DMS 273 treated with DMSO at 0.1 percent for 48 hours (cell line): ENCODE data around the gene MRPL14.

Experiments used
- DNase-seq: peaks from one replicate; lab custom pipeline; 2025; lab: John Stamatoyannopoulos, UW

The MRPL14 gene

GRCh38 chr6:44122801-44123200, 4.5 kb downstream of the MRPL14 start:
- no peak for DNase-seq

DNA sequence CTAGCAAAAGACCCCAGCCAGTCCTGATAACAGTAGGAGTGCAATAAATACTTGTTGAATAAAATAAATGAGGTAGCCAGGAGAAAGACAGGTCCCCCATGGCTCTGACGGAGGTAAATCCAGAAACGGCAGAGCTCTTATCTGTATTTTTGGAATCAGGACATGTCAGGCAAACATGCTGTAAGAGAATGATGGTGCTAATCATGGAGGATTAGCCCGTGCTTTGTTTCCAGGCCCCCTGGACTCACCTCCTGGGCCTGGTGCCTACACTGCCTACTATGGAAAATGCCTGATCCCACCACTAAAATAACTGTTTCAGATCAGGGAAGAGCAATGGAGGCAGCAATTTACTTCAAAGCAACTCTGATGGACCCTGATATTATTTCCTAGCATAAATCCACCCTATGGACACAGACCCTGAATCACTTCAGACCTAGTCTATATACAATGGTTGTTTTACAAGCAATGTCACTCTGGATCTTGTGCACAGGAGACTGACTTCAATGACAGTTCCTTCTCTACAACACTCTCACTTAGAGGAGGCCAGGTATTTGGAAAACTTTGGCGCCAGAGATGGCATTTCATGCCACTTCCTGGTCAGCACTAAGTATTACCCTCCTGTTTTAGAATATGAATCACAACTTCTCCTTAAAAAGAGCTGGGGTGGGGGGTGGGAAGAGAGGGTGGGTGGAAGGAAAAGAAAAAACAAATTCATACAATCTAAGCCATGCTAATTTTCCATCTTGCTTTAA, 6.4 kb downstream of the MRPL14 start:
- no peak for DNase-seq

- DNase-seq = no peak
These were observed 7.5 kb downstream of the MRPL14 start for GRCh38 chr6:44119704-44120262.

- no peak for DNase-seq
These were observed 9.7 kb downstream of the MRPL14 start for GRCh38 chr6:44117397-44118128.

GRCh38 chr6:44116641-44117382, 10.4 kb downstream of the MRPL14 start:
- DNase-seq = no peak

DNA sequence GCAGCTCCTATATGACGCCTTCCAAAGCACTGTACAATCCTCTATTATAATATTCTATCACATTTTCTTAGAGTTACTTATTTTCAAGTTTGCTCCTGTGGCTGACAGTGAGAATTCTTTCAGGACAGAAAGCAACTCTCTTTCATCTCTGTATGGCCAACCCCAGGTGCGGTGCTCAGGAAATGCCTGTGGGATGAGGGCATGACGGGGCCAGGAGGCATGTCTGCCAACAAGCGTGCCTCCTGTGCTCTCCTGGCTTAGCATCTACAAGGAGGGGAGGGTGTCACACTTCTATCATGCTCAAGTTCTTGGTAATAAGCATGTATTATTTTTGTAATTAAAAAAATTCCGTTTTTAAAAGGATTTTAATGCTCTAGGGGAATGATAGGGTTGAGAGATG, 11.4 kb downstream of the MRPL14 start:
- DNase-seq = no peak

GRCh38 chr6:44113414-44113813, 13.8 kb downstream of the MRPL14 start:
- DNase-seq = no peak

DNA sequence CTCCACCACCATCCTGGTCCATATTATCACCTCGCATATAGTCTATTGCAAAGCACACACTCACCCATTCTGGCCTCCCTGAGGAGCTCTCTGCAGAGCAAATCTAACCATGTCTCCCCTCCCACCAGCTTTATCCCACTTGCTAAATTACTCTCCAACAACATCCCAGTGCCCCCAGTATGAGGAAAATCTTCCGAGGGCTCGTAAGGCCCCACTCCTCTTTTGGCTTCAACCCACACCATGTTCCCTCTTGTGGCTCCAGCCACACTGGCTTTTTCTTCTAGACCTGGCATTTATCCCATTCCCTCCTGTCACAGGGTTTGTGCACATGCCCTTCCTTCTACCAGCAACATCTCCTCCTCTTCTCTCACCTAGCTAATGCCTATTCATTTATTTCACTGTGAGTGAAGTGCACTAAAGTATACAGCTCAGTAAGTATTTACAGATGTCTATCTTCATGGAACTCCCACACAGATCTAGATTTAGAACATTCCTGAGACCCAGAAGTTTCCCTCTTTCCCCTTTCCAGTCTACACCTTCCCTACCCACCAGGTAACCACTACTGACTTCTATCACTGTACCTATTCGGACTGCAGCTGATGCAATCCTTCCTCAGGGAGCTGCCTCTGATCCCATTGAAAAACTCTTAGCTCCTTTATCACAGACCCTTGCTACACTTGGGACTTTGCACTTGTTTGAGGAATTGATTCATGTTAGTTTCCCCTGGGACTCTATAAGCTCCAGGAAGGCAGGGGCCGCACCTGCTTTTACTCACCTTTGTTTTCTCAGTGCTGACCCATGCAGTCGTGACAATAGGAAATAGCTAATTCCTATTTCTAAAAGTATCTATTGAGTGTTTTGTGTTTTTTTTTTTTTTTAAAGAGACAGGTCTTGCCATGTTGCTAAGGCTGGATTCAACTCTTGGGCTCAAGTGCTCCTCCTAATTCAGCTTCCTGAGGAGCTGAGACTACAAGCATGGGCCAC, 15.5 kb downstream of the MRPL14 start:
- no peak for DNase-seq

- DNase-seq = no peak
These were observed 16.3 kb downstream of the MRPL14 start for GRCh38 chr6:44110966-44111365.

DNA sequence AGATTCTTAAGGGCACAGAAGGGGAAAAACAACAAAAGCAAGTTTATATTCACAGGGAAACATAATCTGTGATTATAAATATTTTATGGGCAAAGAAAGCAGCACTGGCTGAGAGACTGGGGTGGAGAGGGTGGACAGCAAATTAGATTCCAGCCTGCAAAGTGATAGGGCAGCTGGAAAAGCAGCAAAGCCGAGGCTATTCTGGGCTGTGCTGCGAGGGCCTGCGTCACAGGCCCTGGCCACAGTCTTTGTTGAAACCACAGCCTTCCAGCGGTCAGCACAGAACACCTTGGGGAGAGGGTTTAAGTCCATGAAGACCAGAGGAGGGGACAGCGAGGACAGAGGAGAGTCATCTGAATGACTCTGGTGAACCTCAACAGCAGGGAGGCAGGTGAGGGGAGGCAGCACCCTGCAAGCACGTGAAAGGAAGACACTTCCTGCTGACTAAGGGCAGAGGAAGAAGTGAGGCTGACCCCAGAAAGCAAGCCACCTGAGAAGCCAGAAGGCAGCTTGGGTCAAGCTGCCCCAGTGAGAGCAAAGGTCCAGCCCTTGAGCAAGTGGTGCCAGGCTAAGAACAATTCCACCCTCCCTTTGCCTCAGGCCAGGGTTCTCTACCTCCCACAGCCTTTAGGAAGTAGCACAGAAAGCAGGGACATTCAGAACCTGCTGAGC, 17.1 kb downstream of the MRPL14 start:
- DNase-seq = no peak

GRCh38 chr6:44109212-44109611, 18.0 kb downstream of the MRPL14 start:
- no peak for DNase-seq

DNA sequence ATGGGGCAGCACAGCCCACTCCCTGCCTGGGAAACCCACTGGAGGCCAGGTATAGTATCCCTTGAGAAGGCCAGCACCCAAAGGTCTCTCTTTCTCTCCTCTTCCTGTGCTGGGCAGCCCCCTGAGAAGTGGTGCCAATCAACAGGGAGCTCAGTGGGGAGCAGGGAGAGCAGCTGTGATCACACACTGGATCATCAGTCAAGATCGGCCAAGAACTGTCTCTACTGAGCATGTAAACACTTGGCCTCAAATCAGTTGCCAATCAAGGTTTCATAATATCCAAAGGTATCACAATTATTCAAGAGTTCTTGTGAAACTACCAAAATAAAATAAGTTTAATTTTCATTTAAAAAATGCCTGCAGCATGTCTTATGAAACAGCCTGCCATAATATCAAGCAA, 18.8 kb downstream of the MRPL14 start:
- DNase-seq = no peak

- DNase-seq = no peak
These were observed 20.2 kb downstream of the MRPL14 start for GRCh38 chr6:44107017-44107416.

DNA sequence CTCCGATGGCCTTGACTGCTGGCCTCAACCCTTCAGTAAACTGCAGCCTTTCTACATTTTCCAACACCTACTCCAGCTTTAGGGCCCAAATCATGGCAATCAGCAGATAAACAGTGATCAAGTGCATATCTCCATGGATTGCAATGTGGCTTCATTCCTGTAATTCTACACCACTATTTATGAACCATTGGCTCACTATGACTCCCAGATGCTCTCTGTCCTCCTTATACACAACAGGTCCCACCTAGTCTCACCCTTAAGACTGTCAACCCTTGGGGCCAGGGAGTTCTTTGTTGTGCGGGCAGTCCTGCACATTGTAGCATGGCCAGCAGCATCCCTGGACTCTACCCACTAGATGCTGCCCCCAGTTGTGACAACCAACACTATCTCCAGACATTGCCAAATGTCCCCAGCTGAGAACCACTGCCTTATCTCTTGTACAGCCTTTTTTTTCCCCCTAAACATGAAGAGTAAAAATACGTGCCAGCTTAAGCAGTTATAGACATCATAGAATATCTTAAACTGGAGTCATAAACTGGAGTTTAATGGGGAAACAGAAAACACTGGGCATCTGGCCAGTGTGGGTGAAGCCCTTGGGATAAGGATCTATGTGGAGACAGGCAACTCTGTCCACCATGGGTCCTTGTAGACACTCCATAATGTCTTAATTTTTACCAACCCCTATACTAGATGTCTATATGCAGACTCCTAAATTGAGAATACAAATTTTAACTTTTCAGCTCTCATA, 21.1 kb downstream of the MRPL14 start:
- no peak for DNase-seq

DNA sequence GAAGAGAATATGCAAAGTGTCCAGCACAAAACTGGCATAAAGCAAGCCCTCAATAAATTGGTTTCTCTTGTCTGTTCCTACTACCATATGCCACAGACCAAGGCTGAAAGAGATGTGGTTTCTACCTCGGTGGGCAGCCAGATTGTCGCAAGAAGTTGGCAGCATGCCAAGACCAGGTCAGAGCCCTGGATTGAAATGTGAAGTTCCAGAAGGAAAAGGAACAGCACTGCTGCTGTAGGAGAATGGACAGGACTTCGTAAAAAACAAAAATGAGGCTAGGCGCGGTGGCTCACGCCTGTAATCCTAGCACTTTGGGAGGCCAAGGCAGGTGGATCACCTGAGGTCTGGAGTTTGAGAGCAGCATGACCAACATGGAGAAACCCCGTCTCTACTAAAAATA, 22.1 kb downstream of the MRPL14 start:
- no peak for DNase-seq

- no peak for DNase-seq
These were observed 22.7 kb downstream of the MRPL14 start for GRCh38 chr6:44104481-44105021.

DNA sequence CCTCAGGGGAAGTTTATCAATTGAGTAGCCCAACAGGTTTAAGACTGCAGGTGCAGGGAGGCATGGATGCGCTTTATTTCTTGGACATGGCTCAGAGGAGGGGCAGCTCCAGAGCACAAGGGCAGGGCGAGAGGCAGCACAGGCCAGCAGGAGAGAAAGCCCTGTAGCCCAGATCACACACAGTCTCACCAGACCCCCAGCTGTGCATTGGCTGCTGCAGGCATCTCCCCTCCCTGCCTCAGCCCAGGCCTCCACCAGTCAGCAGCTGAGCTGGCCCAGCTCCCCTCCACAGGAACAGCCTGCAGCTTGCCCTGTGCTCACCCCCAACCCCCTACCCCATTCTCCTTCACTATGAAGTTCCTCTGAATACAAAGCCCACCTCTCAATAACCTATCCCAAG, 24.7 kb downstream of the MRPL14 start:
- DNase-seq = no peak

DNA sequence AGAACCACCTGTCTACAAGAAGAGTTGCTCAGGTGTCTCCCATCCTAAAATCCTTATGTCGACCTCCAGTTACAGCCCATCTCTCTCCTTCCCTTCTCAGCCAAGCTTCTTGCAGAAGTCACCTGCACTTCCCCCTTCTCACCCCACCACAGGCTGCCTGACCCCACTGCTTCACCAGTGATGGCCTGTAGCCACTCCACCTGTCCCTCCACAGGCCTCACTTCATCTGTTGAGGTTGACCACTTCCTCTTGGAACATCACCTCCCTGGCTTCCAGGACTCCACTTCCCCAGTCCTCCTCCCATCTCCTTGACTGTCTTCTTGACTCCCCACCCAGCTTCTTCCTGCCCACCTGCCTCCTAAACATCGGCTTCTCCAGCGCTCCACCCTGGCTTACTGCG, 25.4 kb downstream of the MRPL14 start:
- DNase-seq = no peak

DNA sequence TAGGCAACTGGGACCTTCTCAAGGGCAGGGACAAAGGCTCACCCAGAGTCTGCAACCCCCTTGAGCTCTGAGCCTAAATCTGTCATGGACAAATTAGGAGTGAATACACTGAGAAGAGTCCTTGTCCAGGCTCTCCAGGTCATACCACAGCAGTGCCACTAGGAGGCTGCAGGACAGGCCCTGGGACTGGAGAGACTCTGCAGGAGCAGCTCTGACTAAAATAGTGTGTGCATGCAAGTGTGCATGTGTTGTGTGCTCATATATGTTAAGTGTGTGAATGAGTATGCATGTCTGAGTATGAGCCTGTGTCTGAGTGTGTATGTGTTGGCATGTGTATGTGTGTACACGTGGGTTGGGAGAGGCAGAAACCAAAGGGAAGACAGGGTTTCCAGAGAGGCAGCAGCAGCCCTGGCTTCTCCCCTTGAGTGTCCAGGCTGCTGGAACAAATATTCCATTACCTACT, 27.1 kb downstream of the MRPL14 start:
- DNase-seq = no peak

DNA sequence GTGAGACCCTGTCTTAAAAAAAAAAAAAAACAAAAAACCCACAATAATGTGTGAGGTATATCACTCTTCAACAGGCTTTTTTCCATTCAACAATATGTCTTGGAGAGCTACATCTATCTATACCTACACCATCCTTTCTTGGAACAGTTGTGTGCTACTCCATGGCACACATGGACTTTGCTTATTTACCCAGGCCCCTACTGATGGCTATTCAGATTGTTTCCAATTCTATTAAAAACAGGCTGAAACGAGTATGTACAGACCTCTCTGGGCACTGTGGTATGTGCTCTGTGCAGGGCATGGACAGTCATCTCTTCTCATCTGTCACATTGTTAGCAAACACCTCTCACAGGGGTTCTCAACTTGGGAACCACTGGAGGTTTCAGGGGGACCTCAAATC, 28.1 kb downstream of the MRPL14 start:
- no peak for DNase-seq
